ENCODE measurements around the gene DNAJB6. TPM values are rescaled to one million over a fixed set of nuclear protein-coding genes. Genes with fewer than 3 reads are reported as not detected.

The DNAJB6 gene
- polyA plus RNA-seq, 1 donor from 2014 or later, result 106 TPM

GRCh38 chr7:157402911-157403534 lies 66.2 kb downstream of the DNAJB6 start:
- Mint-ChIP-seq H3K27ac (no peak overlapping the region), H3K36me3 (peaks cover 3% of the 10 kb centered on the region), H3K9me3 (no peaks in the 10 kb centered on the region), H3K4me1 (peaks cover 4 to 7% (median 6%) of the 10 kb centered on the region in 3 donors), H3K4me3 (no peak overlapping the region), H3K27me3 (no peaks in the 10 kb centered on the region)

DNA sequence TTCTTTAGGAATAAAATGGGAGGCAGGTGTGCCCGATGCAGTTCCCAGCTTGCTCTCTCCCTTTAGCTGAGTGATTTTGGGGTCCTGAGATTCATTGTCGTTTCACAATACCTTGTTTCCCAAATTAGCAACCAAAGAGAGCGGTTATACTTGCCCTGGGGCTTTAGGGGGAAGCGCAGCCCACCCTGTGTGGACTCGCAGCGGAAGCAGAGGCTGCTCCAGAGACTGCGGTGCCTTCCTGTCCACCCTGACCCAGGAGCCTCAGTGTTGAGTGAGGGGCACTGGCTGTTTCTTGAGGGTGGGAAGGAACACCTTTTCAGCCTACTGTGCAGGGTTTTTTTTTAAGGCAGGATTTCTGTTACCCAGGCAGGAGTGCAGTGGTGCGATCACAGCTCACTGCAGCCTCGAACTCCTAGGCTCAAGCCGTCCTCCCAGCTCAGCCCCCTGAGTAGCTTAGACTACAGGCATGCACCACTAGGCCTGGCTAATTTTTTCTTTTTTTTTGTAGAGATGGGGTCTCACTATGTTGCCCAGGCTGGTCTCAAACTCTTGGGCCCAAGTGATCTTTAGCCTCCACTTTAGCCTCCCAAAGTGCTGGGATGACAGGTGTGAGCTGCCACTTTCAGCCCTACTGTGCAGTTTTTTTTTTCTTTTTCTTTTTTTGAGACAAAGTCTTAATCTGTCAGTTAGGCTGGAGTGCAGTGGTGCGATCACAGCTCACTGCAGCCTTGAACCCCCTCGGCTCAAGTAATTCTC lies 67.0 kb downstream of the DNAJB6 start:
- Mint-ChIP-seq H3K27me3 (no peaks in the 10 kb centered on the region), H3K27ac (no peak overlapping the region), H3K36me3 (peaks cover 2% of the 10 kb centered on the region), H3K9me3 (no peaks in the 10 kb centered on the region), H3K4me1 (peaks cover 0 to 5% (median 2%) of the 10 kb centered on the region in 3 donors), H3K4me3 (no peak overlapping the region)

DNA sequence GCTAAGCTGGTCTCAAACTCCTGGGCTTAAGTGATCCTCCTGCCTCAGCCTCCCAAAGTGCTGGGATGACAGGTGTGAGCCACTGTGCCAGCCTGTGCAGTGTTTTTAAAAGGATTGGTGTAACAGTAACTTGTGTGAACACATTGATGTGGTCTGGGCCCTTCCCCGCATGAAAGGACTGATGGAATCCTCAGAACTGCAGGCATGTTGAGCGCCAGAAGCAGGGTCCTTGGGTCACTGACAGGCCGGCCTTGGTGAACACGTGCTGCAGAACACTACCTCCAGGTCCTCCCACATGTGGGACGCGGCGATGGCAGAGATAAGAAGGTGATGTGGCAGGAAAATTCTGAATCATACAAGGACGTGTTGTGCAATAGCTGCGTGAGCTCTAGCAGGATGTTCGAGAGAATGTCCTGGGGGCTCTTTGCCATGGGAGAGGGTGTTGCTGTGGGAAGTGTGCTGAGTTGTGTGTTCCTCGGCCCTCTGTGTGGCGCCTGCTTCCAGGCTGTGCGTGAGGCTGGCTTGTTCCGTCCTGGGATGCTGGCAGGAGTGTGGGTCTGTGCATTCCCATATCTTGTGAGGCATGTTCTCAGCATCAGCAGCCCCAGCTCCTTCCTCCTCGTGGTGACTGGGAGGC lies 68.2 kb downstream of the DNAJB6 start:
- Mint-ChIP-seq H3K4me3 (no peak overlapping the region), H3K9me3 (no peaks in the 10 kb centered on the region), H3K36me3 (peaks cover 1% of the 10 kb centered on the region), H3K27ac (no peak overlapping the region), H3K4me1 (peaks cover 0 to 5% (median 2%) of the 10 kb centered on the region in 3 donors), H3K27me3 (no peaks in the 10 kb centered on the region)

DNA sequence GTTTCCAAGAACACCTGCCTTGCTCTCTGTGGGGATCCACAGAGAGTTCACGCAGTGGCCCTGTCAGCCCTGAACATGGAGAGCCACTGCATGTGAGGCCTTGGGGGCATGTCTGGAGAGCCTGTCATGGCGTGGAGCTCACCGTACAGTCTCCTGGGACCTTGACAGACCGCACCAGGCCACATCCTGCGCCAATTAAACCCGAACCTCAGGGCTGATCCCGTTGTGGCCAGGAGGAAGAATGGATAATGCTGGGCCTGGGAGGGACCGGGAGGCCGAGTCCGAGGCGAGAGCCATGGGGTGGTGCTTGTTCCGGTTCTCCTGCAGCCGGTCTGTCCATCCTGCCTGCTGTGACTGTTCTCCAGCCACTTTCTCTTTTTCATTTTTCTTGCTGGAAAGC lies 68.7 kb downstream of the DNAJB6 start:
- H3K27me3 Mint-ChIP-seq, result no peaks in the 10 kb centered on the region
- H3K27ac Mint-ChIP-seq, result no peak overlapping the region
- peaks cover 3% of the 10 kb centered on the region for H3K36me3 Mint-ChIP-seq

GRCh38 chr7:157405914-157406810 lies 69.4 kb downstream of the DNAJB6 start:
- Mint-ChIP-seq H3K4me1 (peaks cover 0 to 5% (median 2%) of the 10 kb centered on the region in 3 donors), H3K4me3 (no peak overlapping the region), H3K27ac (no peak overlapping the region), H3K36me3 (peaks cover 3% of the 10 kb centered on the region), H3K9me3 (no peaks in the 10 kb centered on the region), H3K27me3 (no peaks in the 10 kb centered on the region)

More for the DNA sequence above, 68.7 kb downstream of the DNAJB6 start:
- Mint-ChIP-seq H3K4me1 (peaks cover 0 to 5% (median 2%) of the 10 kb centered on the region in 3 donors), H3K4me3 (no peak overlapping the region), H3K9me3 (no peaks in the 10 kb centered on the region)

DNA sequence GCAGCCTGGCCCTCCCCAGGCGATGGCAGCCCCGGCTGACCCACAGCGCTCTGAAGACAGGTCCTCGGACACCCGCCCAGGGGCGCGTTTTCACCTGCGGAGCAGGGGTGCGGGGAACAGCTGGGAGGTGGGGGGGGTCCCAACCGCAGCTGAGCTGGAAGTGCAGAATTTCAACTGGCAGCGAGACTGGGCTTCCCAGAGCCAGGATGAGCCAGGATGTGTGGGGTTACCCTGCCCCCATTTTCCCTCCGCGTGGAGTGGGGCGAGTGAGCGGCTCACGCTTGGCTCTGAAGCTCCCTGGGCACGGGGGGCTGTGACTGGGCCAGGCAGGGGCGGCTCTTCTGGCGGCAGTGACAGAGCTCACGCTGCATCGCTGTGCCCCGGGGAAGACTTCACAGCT lies 70.2 kb downstream of the DNAJB6 start:
- Mint-ChIP-seq H3K4me1 (peaks cover 0 to 6% (median 3%) of the 10 kb centered on the region in 3 donors), H3K27ac (no peak overlapping the region), H3K4me3 (no peak overlapping the region), H3K27me3 (no peaks in the 10 kb centered on the region), H3K9me3 (no peaks in the 10 kb centered on the region), H3K36me3 (peaks cover 3% of the 10 kb centered on the region)

DNA sequence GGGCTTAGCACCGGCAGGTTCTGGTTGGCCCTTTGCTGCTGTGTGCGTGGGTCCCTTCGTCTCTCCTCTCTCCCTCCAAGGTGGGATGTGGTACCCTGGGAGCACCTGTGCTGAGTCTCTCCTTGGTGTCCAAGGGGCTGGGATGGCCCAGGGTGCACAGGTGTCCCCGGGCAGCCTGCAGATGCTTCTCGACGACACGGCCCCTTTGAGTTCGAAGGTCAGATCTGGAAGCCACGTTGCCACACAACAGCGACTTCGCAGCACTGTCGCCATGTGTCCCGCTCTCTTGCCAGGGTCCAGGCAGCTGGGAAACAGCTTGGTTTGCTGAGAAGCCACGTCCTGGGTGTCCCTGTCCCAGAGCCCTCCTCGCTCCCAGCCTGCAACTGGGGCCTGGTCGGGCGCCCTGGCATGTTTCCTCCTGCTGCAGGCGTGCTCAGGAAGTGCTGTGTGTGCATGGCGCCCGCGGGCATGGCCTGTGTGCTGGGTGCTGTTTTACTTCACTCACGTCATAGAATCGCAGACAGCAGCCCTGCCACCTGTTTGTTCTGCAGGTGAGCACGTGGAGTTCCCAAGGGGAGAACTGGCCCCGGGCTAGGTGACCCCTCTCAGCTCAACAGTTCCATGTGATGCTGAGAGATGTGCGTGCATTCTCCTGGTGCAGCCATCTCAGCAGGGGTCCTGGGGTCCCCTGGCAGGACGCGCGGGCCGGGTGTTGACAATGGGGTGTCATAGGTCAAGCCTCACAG lies 70.9 kb downstream of the DNAJB6 start:
- Mint-ChIP-seq H3K27ac (no peak overlapping the region), H3K4me3 (no peak overlapping the region), H3K36me3 (peaks cover 3% of the 10 kb centered on the region), H3K4me1 (peaks cover 0 to 7% (median 4%) of the 10 kb centered on the region in 3 donors), H3K9me3 (no peaks in the 10 kb centered on the region), H3K27me3 (no peaks in the 10 kb centered on the region)

GRCh38 chr7:157408258-157409101 lies 71.7 kb downstream of the DNAJB6 start:
- H3K36me3 Mint-ChIP-seq, result peaks cover 3% of the 10 kb centered on the region
- H3K4me1 Mint-ChIP-seq, result peaks cover 0 to 4% (median 4%) of the 10 kb centered on the region in 3 donors
- no peak overlapping the region for H3K27ac Mint-ChIP-seq
- no peak overlapping the region for H3K4me3 Mint-ChIP-seq
- H3K9me3 Mint-ChIP-seq, result no peaks in the 10 kb centered on the region
- no peaks in the 10 kb centered on the region for H3K27me3 Mint-ChIP-seq

GRCh38 chr7:157409149-157409752 lies 72.4 kb downstream of the DNAJB6 start:
- Mint-ChIP-seq H3K4me1 (peaks cover 0 to 4% (median 4%) of the 10 kb centered on the region in 3 donors), H3K27ac (no peak overlapping the region), H3K27me3 (no peaks in the 10 kb centered on the region), H3K36me3 (peaks cover 3% of the 10 kb centered on the region), H3K9me3 (no peaks in the 10 kb centered on the region), H3K4me3 (no peak overlapping the region)

DNA sequence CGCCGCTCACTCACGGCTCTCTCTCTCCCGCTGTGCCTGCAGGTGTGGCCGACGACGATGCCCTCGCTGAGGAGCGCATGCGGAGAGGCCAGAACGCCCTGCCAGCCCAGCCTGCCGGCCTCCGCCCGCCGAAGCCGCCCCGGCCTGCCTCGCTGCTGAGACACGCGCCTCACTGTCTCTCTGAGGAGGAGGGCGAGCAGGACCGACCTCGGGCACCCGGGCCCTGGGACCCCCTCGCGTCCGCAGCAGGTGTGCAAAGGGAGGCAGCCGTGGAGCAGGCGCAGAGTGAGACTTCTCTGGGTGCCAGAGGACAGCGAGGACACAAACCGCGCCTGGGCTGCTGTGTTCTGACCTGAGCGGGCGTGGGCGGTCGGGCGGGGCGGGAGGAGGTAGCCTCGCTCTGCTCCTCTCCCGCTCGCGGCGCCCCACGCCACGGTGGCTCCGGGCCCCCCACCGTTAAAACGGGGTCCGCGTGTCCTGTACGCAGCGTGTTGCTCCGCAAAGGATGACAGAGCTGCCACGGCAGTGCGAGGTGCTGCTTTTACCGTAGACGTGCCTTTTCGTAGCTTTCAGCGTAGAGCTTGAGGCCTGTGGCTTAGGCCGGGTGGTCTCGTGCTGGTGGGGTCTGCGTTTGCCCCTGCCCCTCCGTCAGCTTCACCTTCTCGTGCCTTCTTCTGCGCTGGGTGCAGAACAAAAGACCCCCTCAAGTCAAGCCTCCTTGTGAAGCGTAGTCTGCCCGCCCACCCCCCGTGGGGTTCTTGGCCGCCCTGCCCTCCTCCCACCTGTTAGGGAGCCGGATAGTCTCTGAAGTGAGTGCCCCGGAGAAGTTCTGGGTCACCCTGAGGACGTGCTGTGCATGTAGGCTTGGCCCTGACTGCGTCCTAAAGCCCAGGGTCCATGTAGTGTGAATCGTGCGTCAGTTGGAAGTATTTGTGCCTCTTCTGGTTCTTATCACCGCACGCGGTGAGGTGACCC lies 73.2 kb downstream of the DNAJB6 start:
- Mint-ChIP-seq H3K27ac (no peak overlapping the region), H3K9me3 (no peaks in the 10 kb centered on the region), H3K4me3 (no peak overlapping the region), H3K4me1 (peaks cover 0 to 4% (median 4%) of the 10 kb centered on the region in 3 donors), H3K27me3 (no peaks in the 10 kb centered on the region), H3K36me3 (peaks cover 3% of the 10 kb centered on the region)

- Mint-ChIP-seq H3K9me3 (no peaks in the 10 kb centered on the region), H3K27me3 (no peaks in the 10 kb centered on the region), H3K36me3 (peaks cover 3% of the 10 kb centered on the region), H3K27ac (no peak overlapping the region), H3K4me1 (peaks cover 0 to 4% (median 4%) of the 10 kb centered on the region in 3 donors), H3K4me3 (no peak overlapping the region)
Observed at GRCh38 chr7:157410831-157411556, 74.2 kb downstream of the DNAJB6 start.

GRCh38 chr7:157411580-157411979 lies 74.8 kb downstream of the DNAJB6 start:
- Mint-ChIP-seq H3K27ac (peak overlapping the region in 1 of 3 donors; percentile 78), H3K27me3 (no peaks in the 10 kb centered on the region), H3K36me3 (peaks cover 6% of the 10 kb centered on the region), H3K4me3 (peak overlapping the region in 1 of 4 donors; percentile 60), H3K9me3 (no peaks in the 10 kb centered on the region), H3K4me1 (peaks cover 0 to 4% (median 4%) of the 10 kb centered on the region in 3 donors)
